ENCODE results near the gene PRPF18. TPM values are rescaled to one million over a fixed set of nuclear protein-coding genes. Genes with fewer than 3 reads are reported as not detected.

The PRPF18 gene
- total RNA-seq, 1 donor from 2014 or later: 24.8 TPM

DNA sequence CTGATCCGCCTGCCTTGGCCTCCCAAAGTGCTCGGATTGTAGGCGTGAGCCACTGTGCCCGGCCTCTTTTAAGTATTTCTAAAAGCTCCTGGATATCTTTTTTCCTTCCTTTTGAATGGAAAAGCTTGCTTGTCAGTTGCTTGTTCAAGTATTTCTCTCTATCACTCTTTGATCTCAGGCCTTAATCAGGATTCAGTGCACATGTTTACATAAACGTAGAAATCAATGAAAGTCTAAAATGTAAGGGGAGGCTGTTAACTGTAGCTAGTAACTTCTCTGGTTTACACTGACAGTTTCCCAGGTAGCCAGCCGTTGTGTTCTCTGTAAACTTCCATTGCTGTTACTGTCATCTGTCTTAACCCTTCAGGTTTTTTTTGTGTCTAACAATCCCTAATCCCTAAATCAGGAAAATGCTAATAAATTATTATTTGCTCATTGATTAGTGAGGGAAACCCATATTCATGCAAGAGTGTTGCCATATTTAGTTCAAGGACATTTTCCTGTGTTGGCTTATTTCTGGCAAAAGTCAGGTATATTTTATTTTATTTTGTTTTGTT, 1.5 kb upstream of the PRPF18 start:
- intact Hi-C loops (cut with micrococcal nuclease): no loop called here
- peaks cover 16% of the 10 kb centered on the region for H3K4me1 Mint-ChIP-seq (ENCODE audit: low read depth)
- no peaks in the 10 kb centered on the region for H3K9me3 Mint-ChIP-seq
- peaks cover 5% of the 10 kb centered on the region for H3K36me3 Mint-ChIP-seq (ENCODE audit: low read depth)
- DNase-seq (ENCODE audit: low spot score): no peak
- no peak overlapping the region for H3K4me3 Mint-ChIP-seq
- no peak overlapping the region for H3K27ac Mint-ChIP-seq
- peaks cover 15% of the 10 kb centered on the region for H3K27me3 Mint-ChIP-seq (ENCODE audit: insufficient read depth)

DNA sequence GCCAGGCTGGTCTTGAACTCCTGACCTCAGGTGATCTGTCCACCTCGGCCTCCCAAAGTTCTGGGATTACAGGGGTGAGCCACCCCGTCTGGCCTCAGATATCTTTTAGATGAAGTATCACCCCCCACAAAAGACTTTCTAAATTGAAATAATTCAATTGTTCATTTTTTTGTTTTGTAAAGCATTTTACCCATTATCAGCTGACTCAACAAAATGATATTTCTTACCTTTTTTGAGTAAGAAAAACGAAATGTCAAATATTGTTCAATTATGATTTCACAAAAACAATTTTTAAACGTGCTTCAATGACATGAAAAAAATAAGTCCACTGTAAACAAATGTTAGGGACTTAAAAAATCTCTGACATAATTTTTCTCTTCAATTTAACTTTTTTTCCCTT, 822 bp upstream of the PRPF18 start:
- intact Hi-C loops (cut with micrococcal nuclease): loop anchor here (1.0 to 2.0 kb wide), 7 partner anchors 192 to 1293 kb away; partner anchors contain the start of genes SEPHS1 and SUV39H2
- Mint-ChIP-seq H3K4me1 (ENCODE audit: low read depth) (peaks cover 16% of the 10 kb centered on the region), H3K27ac (no peak overlapping the region), H3K4me3 (peak overlapping the region; percentile 100), H3K27me3 (ENCODE audit: insufficient read depth) (peaks cover 12% of the 10 kb centered on the region), H3K9me3 (no peaks in the 10 kb centered on the region), H3K36me3 (ENCODE audit: low read depth) (peaks cover 5% of the 10 kb centered on the region)
- no peak for DNase-seq (ENCODE audit: low spot score)

DNA sequence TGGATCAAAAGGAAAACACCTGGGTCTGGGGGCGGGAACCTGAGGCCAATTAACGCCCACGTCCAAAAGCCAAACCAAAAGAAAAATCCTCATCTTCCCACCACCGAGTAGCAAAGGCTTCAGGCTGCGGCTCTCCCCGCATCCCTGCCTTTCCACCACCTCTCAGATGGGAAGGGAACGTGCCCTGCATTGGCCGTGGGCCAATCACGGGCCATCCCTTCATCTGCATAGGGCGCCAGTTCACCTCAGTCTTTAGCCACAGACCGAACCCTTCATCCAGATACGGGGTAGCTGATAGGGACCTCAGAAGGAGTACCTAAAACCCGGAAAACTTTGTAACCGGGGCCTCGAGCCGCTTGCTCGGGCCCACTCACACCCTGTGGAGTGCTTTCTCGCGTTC, 626 bp downstream of the PRPF18 start:
- Mint-ChIP-seq H3K36me3 (ENCODE audit: low read depth) (peaks cover 6% of the 10 kb centered on the region), H3K27me3 (ENCODE audit: insufficient read depth) (peaks cover 11% of the 10 kb centered on the region), H3K27ac (peak overlapping the region; percentile 98), H3K4me3 (peak overlapping the region; percentile 100), H3K4me1 (ENCODE audit: low read depth) (peaks cover 16% of the 10 kb centered on the region), H3K9me3 (no peaks in the 10 kb centered on the region)
- intact Hi-C loops (cut with micrococcal nuclease): loop anchor here (1.0 to 2.0 kb wide), 3 partner anchors 426 to 1291 kb away; partner anchors contain the start of genes MCM10 and SUV39H2
- peak; percentile 3 for DNase-seq (ENCODE audit: low spot score)

DNA sequence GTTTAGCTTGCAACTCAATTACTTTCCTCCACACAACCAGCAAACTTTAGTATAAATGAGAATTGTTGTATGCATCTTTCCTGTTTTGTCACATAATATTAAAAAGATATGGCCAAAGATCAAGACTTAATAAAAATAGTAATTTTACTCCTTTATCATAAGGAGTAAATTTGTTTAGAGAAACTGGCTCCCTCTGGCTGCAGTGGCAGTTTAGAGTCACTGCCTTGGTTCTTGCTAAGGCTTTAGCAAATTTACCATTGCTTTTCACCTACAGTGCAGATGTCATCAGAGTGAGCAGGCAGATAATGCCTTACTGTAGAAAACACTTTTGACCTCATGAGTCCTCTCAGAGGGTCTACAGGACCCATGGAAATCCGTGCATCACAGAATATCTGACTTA, 2.6 kb downstream of the PRPF18 start:
- peaks cover 11% of the 10 kb centered on the region for H3K36me3 Mint-ChIP-seq (ENCODE audit: low read depth)
- no peak overlapping the region for H3K27ac Mint-ChIP-seq
- intact Hi-C loops (cut with micrococcal nuclease): no loop called here
- H3K4me1 Mint-ChIP-seq (ENCODE audit: low read depth): peaks cover 16% of the 10 kb centered on the region
- no peaks in the 10 kb centered on the region for H3K9me3 Mint-ChIP-seq
- no peaks in the 10 kb centered on the region for H3K27me3 Mint-ChIP-seq (ENCODE audit: insufficient read depth)
- H3K4me3 Mint-ChIP-seq: no peak overlapping the region
- DNase-seq (ENCODE audit: low spot score): no peak

DNA sequence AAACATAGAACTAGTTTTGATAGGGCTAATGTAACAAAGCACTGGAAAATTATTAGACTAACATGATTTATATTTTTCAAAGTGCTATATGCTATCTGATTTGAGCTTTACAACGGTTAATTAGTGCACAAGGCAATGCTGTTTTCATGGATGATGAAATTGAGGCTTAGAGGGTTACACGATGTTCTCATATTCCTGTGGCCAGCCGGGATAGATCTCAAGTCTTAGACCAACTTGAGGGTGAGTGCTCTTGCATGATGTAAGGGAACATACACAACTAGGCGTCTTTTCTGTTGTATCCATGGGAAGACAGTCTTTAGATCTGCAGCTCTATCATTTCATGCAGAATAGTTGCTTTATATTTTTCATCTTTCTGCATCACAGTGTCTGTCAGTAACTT, 4.1 kb downstream of the PRPF18 start:
- Mint-ChIP-seq H3K4me1 (ENCODE audit: low read depth) (peaks cover 16% of the 10 kb centered on the region), H3K27ac (no peak overlapping the region), H3K27me3 (ENCODE audit: insufficient read depth) (no peaks in the 10 kb centered on the region), H3K4me3 (no peak overlapping the region), H3K9me3 (no peaks in the 10 kb centered on the region), H3K36me3 (ENCODE audit: low read depth) (peaks cover 11% of the 10 kb centered on the region)
- DNase-seq (ENCODE audit: low spot score): no peak
- intact Hi-C loops (cut with micrococcal nuclease): no loop called here

DNA sequence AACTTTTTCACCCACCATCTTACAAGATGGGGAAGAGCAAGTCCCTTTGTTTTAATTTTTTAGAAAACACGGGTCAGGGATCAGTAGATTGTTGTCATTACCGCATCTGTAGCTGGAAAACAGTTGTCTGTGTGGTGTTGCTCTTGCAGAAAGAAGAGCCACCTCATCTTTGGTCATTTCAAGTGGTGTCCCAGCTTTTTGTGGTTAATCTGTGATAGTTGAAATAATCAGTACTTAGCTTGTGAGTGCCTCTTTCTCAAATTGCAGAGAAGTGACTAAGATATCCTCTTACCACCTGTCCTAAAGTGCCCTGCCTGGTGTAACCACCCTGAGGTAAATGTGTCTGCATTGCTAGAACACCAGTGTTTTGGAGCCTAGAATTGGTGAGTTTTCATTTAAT, 5.5 kb downstream of the PRPF18 start:
- H3K27ac Mint-ChIP-seq: no peak overlapping the region
- intact Hi-C loops (cut with micrococcal nuclease): no loop called here
- no peaks in the 10 kb centered on the region for H3K27me3 Mint-ChIP-seq (ENCODE audit: insufficient read depth)
- H3K4me1 Mint-ChIP-seq (ENCODE audit: low read depth): peaks cover 6% of the 10 kb centered on the region
- H3K36me3 Mint-ChIP-seq (ENCODE audit: low read depth): peaks cover 8% of the 10 kb centered on the region
- no peak for DNase-seq (ENCODE audit: low spot score)
- no peaks in the 10 kb centered on the region for H3K9me3 Mint-ChIP-seq
- H3K4me3 Mint-ChIP-seq: no peak overlapping the region

DNA sequence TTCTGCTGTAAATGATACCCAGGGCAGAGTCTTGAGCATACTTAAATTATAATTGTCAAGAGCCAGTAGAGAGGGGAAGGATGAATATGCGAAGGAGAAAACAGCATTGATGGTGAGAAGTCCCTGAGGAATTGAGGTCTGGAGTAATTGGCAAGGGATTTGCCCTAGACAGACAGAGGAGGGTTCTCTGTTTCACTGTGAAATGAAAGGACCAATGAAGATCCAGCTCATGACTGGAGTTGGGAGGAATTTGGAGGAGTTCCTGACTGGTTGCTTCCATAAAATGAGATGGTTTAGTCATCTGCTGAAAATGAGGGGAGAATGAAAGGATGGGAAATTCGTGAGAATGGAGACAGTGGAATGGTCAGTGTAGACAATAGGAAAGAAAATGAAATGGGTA, 6.8 kb downstream of the PRPF18 start:
- H3K4me1 Mint-ChIP-seq (ENCODE audit: low read depth): peaks cover 5% of the 10 kb centered on the region
- peaks cover 9% of the 10 kb centered on the region for H3K36me3 Mint-ChIP-seq (ENCODE audit: low read depth)
- no peak overlapping the region for H3K27ac Mint-ChIP-seq
- no peak for DNase-seq (ENCODE audit: low spot score)
- no peak overlapping the region for H3K4me3 Mint-ChIP-seq
- H3K27me3 Mint-ChIP-seq (ENCODE audit: insufficient read depth): no peaks in the 10 kb centered on the region
- intact Hi-C loops (cut with micrococcal nuclease): no loop called here
- no peaks in the 10 kb centered on the region for H3K9me3 Mint-ChIP-seq

DNA sequence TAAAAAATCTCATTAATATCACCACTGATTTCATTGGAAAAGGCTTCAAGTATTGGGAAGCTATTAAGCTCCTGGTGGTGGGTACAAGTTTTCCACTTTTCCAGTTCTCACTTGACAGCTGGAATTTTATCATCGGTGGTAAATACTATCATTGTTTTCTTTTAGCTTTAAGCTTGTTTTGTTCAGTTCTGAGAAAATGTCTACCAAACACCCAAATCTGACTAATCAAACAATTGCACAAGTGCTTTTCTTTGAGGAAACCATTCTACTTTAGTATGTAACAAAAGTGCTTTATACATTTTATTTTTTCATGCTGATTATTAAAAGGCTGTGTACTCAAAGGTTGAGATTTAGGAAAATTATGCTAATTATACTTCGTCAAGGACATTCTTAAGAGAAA, 7.9 kb downstream of the PRPF18 start:
- no peaks in the 10 kb centered on the region for H3K9me3 Mint-ChIP-seq
- no peak for DNase-seq (ENCODE audit: low spot score)
- intact Hi-C loops (cut with micrococcal nuclease): no loop called here
- no peaks in the 10 kb centered on the region for H3K27me3 Mint-ChIP-seq (ENCODE audit: insufficient read depth)
- no peak overlapping the region for H3K4me3 Mint-ChIP-seq
- H3K4me1 Mint-ChIP-seq (ENCODE audit: low read depth): no peaks in the 10 kb centered on the region
- H3K27ac Mint-ChIP-seq: no peak overlapping the region
- H3K36me3 Mint-ChIP-seq (ENCODE audit: low read depth): peaks cover 12% of the 10 kb centered on the region

DNA sequence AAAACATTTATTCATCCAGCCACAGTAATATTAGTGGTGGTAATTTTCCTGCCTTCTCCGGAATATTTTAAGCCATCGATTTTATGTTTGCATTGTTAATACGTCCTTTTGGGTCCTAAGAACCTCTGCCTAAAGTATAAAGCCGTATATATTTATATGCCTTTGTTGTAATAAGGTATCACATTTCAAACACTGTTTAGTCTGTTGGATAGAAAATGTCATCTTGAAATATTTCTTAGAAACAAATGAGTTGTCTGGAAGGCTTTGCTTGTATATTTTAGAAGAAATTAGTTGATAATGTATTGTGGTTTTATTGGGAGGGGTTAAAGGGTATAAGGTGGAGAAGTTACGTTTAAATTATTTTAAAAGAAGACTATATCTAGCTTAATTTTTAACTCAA, 11.1 kb downstream of the PRPF18 start:
- no peak for DNase-seq (ENCODE audit: low spot score)
- H3K4me1 Mint-ChIP-seq (ENCODE audit: low read depth): no peaks in the 10 kb centered on the region
- H3K36me3 Mint-ChIP-seq (ENCODE audit: low read depth): peaks cover 10% of the 10 kb centered on the region
- no peak overlapping the region for H3K27ac Mint-ChIP-seq
- no peaks in the 10 kb centered on the region for H3K27me3 Mint-ChIP-seq (ENCODE audit: insufficient read depth)
- intact Hi-C loops (cut with micrococcal nuclease): no loop called here
- H3K9me3 Mint-ChIP-seq: no peaks in the 10 kb centered on the region
- H3K4me3 Mint-ChIP-seq: no peak overlapping the region

DNA sequence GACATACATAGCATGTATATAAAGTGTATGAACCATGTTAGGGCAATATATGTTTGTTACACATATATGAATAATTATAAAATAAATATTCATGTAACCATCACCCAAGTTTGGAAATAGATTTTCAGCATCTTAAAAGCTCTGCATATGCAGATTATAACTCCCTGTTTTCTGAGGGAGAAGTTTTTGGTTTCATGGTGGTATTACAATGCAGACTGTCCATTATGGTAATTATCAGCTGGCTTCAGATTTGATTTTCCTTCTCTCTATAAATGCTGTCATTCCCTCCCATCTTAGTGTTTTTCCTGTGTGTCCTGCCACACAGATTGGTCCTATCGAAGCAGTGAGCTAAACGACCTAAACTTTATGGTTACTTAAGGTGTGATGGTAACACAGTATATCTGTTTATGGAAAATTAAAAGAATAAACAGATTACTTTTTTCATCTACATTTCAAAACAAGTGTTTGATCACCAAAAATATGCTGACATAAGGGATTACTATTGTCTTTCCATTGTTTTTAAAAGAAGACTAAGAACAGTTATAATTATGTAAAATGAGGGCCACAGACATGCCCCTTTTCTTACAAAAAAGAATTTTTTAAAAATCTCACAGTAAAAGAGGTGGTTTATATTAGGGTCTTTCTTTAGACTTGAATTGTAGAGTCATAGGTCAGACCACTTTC, 17.7 kb downstream of the PRPF18 start:
- H3K36me3 Mint-ChIP-seq (ENCODE audit: low read depth): peaks cover 16% of the 10 kb centered on the region
- H3K27ac Mint-ChIP-seq: no peak overlapping the region
- no peak overlapping the region for H3K4me3 Mint-ChIP-seq
- no peaks in the 10 kb centered on the region for H3K4me1 Mint-ChIP-seq (ENCODE audit: low read depth)
- no peak for DNase-seq (ENCODE audit: low spot score)
- H3K27me3 Mint-ChIP-seq (ENCODE audit: insufficient read depth): no peaks in the 10 kb centered on the region
- H3K9me3 Mint-ChIP-seq: no peaks in the 10 kb centered on the region
- intact Hi-C loops (cut with micrococcal nuclease): no loop called here

DNA sequence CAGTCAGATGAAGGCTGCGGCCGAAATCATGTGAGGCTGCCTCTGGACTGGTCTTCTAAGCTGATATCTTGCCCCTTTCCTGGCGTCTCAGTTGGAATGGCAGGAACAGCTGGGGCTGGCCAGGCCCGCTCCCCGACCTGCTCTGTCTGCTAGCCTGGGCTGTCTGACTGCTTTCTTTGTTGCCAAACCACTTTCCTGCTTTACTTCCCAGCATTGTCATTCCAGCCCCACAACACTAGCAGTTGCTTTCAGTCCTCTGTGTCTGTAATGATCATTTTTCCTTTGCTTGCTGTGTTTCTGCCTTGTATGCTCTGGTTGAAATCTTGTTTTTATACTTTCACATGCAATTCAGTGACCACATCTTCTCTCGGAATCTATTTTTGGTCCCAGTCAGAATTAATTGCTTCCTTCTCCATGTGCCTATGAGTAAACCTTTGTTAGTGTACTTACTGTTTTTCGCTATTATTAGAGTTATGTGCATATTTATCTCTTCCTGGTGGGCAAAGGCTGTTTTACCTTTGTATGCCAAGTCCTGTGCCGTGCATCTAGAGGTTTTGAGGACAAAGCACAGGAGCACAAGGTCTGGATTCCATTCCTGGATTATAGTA, 21.6 kb downstream of the PRPF18 start:
- DNase-seq (ENCODE audit: low spot score): no peak
- Mint-ChIP-seq H3K9me3 (no peaks in the 10 kb centered on the region), H3K36me3 (ENCODE audit: low read depth) (peaks cover 27% of the 10 kb centered on the region), H3K4me1 (ENCODE audit: low read depth) (no peaks in the 10 kb centered on the region), H3K27me3 (ENCODE audit: insufficient read depth) (no peaks in the 10 kb centered on the region), H3K4me3 (no peak overlapping the region), H3K27ac (no peak overlapping the region)
- intact Hi-C loops (cut with micrococcal nuclease): no loop called here

DNA sequence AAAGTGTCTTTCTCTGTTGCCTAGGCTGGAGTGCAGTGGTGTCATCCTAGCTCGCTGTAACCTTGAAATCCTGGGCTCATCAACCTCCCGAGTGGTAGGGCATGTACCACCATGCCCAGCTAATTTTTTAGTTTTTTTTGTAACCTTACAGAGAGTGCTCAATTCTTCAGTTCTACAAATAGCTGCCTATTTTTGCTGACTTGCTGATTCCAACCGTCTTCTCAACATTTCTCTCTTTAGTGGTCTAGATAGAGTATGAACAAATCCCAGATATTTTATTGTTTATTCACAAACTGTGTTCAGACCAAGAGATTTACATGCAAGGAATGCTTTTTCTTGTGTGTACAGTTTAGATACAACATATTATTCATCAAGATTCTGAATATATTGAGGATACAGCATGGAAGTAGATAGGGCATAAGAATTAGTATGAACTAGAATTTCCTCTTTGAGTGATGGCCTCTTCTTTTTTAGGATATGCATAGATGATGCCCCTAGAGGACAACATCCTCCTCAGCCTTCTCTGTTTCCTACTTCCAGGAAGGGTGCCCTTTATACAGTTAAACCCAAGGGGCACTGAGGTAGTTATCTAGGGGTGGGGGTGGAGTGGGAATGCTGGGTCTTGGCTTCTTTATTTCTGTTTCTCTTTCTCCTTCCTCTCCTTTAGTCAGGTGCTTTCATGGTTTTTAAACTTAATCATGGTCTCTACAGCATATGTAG, 26.0 kb downstream of the PRPF18 start:
- no peaks in the 10 kb centered on the region for H3K9me3 Mint-ChIP-seq
- intact Hi-C loops (cut with micrococcal nuclease): no loop called here
- peaks cover 33% of the 10 kb centered on the region for H3K36me3 Mint-ChIP-seq (ENCODE audit: low read depth)
- no peaks in the 10 kb centered on the region for H3K4me1 Mint-ChIP-seq (ENCODE audit: low read depth)
- DNase-seq (ENCODE audit: low spot score): no peak
- no peaks in the 10 kb centered on the region for H3K27me3 Mint-ChIP-seq (ENCODE audit: insufficient read depth)
- no peak overlapping the region for H3K27ac Mint-ChIP-seq
- H3K4me3 Mint-ChIP-seq: no peak overlapping the region

DNA sequence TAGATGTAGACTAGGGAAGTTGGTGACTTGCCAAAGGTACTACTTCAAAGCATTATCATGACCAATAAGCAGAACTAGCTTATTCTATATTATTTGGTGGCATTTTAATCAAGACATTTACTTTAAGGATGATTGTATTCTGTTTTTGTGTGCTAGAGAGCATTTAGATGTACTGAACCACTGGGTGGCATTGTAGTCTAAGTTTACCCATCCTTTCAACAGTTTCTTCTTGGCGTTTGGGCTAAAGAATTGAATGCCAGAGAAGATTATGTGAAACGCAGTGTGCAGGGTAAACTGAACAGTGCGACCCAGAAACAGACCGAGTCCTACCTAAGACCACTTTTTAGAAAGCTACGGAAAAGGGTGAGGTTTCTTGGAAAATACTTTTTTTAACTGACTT, 26.8 kb downstream of the PRPF18 start:
- intact Hi-C loops (cut with micrococcal nuclease): no loop called here
- Mint-ChIP-seq H3K36me3 (ENCODE audit: low read depth) (peaks cover 33% of the 10 kb centered on the region), H3K27ac (no peak overlapping the region), H3K9me3 (no peaks in the 10 kb centered on the region), H3K27me3 (ENCODE audit: insufficient read depth) (no peaks in the 10 kb centered on the region), H3K4me1 (ENCODE audit: low read depth) (no peaks in the 10 kb centered on the region), H3K4me3 (no peak overlapping the region)
- DNase-seq (ENCODE audit: low spot score): no peak
